ENCODE results near the gene YIPF2.

GRCh38 chr19:10924597-10924996 is 3.8 kb downstream of the YIPF2 start:
- TF ChIP-seq CTCF (IDR thresholded peaks at IDR 0.05) (no peak), POLR2AphosphoS5 (IDR thresholded peaks at IDR 0.05; ENCODE audit: low read depth, low read length) (no peak), SIN3A (IDR thresholded peaks at IDR 0.05; ENCODE audit: borderline replicate concordance, insufficient read depth, low read depth, low read length) (no peak), TCF7L2 (IDR thresholded peaks at IDR 0.05; ENCODE audit: low read depth, low read length) (no peak)
- TF ChIP-seq, protein P1, sequence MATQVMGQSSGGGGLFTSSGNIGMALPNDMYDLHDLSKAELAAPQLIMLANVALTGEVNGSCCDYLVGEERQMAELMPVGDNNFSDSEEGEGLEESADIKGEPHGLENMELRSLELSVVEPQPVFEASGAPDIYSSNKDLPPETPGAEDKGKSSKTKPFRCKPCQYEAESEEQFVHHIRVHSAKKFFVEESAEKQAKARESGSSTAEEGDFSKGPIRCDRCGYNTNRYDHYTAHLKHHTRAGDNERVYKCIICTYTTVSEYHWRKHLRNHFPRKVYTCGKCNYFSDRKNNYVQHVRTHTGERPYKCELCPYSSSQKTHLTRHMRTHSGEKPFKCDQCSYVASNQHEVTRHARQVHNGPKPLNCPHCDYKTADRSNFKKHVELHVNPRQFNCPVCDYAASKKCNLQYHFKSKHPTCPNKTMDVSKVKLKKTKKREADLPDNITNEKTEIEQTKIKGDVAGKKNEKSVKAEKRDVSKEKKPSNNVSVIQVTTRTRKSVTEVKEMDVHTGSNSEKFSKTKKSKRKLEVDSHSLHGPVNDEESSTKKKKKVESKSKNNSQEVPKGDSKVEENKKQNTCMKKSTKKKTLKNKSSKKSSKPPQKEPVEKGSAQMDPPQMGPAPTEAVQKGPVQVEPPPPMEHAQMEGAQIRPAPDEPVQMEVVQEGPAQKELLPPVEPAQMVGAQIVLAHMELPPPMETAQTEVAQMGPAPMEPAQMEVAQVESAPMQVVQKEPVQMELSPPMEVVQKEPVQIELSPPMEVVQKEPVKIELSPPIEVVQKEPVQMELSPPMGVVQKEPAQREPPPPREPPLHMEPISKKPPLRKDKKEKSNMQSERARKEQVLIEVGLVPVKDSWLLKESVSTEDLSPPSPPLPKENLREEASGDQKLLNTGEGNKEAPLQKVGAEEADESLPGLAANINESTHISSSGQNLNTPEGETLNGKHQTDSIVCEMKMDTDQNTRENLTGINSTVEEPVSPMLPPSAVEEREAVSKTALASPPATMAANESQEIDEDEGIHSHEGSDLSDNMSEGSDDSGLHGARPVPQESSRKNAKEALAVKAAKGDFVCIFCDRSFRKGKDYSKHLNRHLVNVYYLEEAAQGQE (IDR thresholded peaks at IDR 0.05; ENCODE audit: insufficient read depth in 1 of 2, low read depth in 2 of 2, low read length in 1 of 2): no peak

Data from Panc1 (cell line).